ENCODE measurements around the gene PCDHA1. TPM values are rescaled to one million over a fixed set of nuclear protein-coding genes. Genes with fewer than 3 reads are reported as not detected.

PCDHA1 gene
- total and polyA plus RNA-seq, 2 experiments from 2014 or later, result 0.81 to 1.6 TPM

GRCh38 chr5:141039517-141039916 lies 253.6 kb downstream of the PCDHA1 start:
- Mint-ChIP-seq H3K9me3 (no peaks in the 10 kb centered on the region), H3K27ac (peak overlapping the region; percentile 55; the same call in 1 of the 2 replicates), H3K36me3 (ENCODE audit: low read depth) (no peaks in the 10 kb centered on the region), H3K27me3 (ENCODE audit: insufficient read depth, low read depth, poor library complexity) (no peaks in the 10 kb centered on the region), H3K4me3 (no peak overlapping the region), H3K4me1 (peaks cover 18% of the 10 kb centered on the region)
- TF ChIP-seq STAT1 (IDR thresholded peaks at IDR 0.05; ENCODE audit: unreplicated experiment) (no peak), ZNF331 (CRISPR knock-in tag; IDR thresholded peaks at IDR 0.05; ENCODE audit: low read depth) (no peak), NANOG (IDR thresholded peaks at IDR 0.05; ENCODE audit: borderline replicate concordance) (no peak), EZH2phosphoT487 (IDR thresholded peaks at IDR 0.05; ENCODE audit: unreplicated experiment) (no peak), CREB1 (CRISPR knock-in tag; IDR thresholded peaks at IDR 0.05; ENCODE audit: low read depth) (no peak), CTCF (conservative IDR thresholded peaks at IDR 0.05; ENCODE audit: low read depth in 2 of 2) (no peak), ZNF114 (CRISPR knock-in tag; IDR thresholded peaks at IDR 0.05) (no peak), JUNB (IDR thresholded peaks at IDR 0.05; ENCODE audit: unreplicated experiment) (no peak), ETS1 (IDR thresholded peaks at IDR 0.05) (no peak), EZH2 (IDR thresholded peaks at IDR 0.05; ENCODE audit: low read depth, unreplicated experiment) (no peak), POLR2AphosphoS5 (IDR thresholded peaks at IDR 0.05; ENCODE audit: low read depth) (no peak)
- TF ChIP-seq, protein P1, sequence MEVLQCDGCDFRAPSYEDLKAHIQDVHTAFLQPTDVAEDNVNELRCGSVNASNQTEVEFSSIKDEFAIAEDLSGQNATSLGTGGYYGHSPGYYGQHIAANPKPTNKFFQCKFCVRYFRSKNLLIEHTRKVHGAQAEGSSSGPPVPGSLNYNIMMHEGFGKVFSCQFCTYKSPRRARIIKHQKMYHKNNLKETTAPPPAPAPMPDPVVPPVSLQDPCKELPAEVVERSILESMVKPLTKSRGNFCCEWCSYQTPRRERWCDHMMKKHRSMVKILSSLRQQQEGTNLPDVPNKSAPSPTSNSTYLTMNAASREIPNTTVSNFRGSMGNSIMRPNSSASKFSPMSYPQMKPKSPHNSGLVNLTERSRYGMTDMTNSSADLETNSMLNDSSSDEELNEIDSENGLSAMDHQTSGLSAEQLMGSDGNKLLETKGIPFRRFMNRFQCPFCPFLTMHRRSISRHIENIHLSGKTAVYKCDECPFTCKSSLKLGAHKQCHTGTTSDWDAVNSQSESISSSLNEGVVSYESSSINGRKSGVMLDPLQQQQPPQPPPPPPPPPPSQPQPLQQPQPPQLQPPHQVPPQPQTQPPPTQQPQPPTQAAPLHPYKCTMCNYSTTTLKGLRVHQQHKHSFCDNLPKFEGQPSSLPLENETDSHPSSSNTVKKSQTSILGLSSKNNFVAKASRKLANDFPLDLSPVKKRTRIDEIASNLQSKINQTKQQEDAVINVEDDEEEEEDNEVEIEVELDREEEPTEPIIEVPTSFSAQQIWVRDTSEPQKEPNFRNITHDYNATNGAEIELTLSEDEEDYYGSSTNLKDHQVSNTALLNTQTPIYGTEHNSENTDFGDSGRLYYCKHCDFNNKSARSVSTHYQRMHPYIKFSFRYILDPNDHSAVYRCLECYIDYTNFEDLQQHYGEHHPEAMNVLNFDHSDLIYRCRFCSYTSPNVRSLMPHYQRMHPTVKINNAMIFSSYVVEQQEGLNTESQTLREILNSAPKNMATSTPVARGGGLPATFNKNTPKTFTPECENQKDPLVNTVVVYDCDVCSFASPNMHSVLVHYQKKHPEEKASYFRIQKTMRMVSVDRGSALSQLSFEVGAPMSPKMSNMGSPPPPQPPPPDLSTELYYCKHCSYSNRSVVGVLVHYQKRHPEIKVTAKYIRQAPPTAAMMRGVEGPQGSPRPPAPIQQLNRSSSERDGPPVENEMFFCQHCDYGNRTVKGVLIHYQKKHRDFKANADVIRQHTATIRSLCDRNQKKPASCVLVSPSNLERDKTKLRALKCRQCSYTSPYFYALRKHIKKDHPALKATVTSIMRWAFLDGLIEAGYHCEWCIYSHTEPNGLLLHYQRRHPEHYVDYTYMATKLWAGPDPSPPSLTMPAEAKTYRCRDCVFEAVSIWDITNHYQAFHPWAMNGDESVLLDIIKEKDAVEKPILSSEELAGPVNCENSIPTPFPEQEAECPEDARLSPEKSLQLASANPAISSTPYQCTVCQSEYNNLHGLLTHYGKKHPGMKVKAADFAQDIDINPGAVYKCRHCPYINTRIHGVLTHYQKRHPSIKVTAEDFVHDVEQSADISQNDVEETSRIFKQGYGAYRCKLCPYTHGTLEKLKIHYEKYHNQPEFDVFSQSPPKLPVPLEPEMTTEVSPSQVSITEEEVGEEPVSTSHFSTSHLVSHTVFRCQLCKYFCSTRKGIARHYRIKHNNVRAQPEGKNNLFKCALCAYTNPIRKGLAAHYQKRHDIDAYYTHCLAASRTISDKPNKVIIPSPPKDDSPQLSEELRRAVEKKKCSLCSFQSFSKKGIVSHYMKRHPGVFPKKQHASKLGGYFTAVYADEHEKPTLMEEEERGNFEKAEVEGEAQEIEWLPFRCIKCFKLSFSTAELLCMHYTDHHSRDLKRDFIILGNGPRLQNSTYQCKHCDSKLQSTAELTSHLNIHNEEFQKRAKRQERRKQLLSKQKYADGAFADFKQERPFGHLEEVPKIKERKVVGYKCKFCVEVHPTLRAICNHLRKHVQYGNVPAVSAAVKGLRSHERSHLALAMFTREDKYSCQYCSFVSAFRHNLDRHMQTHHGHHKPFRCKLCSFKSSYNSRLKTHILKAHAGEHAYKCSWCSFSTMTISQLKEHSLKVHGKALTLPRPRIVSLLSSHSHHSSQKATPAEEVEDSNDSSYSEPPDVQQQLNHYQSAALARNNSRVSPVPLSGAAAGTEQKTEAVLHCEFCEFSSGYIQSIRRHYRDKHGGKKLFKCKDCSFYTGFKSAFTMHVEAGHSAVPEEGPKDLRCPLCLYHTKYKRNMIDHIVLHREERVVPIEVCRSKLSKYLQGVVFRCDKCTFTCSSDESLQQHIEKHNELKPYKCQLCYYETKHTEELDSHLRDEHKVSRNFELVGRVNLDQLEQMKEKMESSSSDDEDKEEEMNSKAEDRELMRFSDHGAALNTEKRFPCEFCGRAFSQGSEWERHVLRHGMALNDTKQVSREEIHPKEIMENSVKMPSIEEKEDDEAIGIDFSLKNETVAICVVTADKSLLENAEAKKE (CRISPR knock-in tag; IDR thresholded peaks at IDR 0.05), result no peak
- TF ChIP-seq, protein P2, sequence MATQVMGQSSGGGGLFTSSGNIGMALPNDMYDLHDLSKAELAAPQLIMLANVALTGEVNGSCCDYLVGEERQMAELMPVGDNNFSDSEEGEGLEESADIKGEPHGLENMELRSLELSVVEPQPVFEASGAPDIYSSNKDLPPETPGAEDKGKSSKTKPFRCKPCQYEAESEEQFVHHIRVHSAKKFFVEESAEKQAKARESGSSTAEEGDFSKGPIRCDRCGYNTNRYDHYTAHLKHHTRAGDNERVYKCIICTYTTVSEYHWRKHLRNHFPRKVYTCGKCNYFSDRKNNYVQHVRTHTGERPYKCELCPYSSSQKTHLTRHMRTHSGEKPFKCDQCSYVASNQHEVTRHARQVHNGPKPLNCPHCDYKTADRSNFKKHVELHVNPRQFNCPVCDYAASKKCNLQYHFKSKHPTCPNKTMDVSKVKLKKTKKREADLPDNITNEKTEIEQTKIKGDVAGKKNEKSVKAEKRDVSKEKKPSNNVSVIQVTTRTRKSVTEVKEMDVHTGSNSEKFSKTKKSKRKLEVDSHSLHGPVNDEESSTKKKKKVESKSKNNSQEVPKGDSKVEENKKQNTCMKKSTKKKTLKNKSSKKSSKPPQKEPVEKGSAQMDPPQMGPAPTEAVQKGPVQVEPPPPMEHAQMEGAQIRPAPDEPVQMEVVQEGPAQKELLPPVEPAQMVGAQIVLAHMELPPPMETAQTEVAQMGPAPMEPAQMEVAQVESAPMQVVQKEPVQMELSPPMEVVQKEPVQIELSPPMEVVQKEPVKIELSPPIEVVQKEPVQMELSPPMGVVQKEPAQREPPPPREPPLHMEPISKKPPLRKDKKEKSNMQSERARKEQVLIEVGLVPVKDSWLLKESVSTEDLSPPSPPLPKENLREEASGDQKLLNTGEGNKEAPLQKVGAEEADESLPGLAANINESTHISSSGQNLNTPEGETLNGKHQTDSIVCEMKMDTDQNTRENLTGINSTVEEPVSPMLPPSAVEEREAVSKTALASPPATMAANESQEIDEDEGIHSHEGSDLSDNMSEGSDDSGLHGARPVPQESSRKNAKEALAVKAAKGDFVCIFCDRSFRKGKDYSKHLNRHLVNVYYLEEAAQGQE (IDR thresholded peaks at IDR 0.05; ENCODE audit: unreplicated experiment), result no peak
- Histone ChIP-seq H3K79me2 (replicated peaks; ENCODE audit: insufficient read depth) (no peaks in the 10 kb centered on the region), H3K4me3 (peak overlapping the region; percentile 63), H3K36me3 (ENCODE audit: insufficient read depth) (no peaks in the 10 kb centered on the region), H3F3A (replicated peaks; ENCODE audit: low read depth) (no peaks in the 10 kb centered on the region), H3K4me1 (ENCODE audit: insufficient read depth) (peaks cover 25% of the 10 kb centered on the region), H4K20me1 (replicated peaks; ENCODE audit: insufficient read depth) (no peaks in the 10 kb centered on the region), H3K9me2 (ENCODE audit: insufficient read depth) (no peaks in the 10 kb centered on the region), H3K27me3 (ENCODE audit: insufficient read depth) (no peaks in the 10 kb centered on the region), H3K27ac (ENCODE audit: low read depth) (peak overlapping the region; percentile 43; the same call in 1 of the 2 replicates), H2AFZ (peak overlapping the region; percentile 1; the same call in 1 of the 2 replicates), H3K4me2 (peak overlapping the region; percentile 80)
- ATAC-seq (no peak), DNase-seq (ENCODE audit: low spot score) (peak; percentile 13)
